ENCODE data around the gene TIPIN. TPM values are rescaled to one million over a fixed set of nuclear protein-coding genes. Genes with fewer than 3 reads are reported as not detected.
"Not testable (repeated sequence)": the region's sequence is repeated elsewhere in the genome, so short reads cannot be mapped to it uniquely, and the experiment has no call there.

TIPIN gene
- total RNA-seq, 1 experiment from 2014 or later: 27.0 TPM

GRCh38 chr15:66304425-66304824 is 52.1 kb downstream of the TIPIN start:
- not testable (repeated sequence) for DNase-seq (ENCODE audit: extremely low read depth, low read depth)

DNA sequence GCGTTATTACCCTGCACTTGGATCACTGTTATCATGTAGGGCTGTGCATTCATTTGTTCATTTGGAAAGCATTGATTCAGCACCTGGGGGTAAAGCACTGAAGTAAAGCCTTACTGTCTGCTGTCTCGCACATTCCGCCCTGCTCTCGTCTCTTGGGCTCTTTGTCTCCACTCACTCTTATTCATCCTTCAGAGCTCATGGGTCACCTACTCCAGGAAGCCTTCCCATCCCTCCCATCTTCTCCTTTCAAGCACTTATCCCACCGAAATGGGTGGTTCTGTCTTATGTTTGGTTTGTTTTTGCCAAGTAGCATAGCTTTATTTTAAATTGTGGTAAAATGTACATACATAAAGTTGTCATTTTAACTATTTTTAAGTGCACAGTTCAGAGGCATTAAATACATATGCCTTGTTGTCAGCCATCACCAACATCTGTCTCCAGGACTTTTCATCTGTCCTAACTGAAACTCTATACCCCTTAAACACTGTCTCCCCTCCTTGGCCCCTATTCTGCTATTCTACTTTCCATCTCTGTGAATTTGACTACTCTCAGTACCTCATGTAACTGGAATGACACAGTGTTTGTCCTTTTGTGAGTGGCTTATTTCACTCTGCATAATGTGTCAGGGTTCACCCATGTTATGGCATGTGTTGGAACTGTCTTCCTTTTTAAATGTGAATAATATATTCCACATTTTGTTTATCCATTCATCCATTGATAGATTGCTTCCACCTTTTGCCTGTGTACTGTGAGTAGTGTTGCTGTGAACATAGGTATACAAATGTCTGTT is 53.8 kb downstream of the TIPIN start:
- no peak for DNase-seq (ENCODE audit: extremely low read depth, low read depth)

DNA sequence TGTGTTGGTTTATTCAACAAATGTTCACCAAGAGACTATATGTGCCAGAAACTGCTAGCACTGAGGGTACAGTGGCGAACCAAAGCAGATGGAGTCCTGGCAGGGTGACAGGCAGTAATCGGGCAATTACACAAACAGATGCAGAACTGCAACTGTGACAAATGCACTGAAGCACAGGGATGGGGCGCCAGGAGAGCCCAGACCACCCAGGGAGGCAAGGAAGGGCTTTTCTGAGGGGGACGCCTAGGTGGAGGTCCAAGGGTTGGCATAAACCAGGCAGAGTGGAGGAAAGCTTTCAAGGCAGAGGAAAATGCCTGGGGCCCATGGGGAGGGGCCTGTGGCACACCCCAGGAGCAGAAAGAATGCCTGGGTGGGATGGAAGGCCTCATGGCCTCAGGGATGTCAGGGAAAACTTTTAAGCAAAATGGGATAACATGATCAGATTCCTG is 57.7 kb downstream of the TIPIN start:
- no peak for DNase-seq (ENCODE audit: extremely low read depth, low read depth)

DNA sequence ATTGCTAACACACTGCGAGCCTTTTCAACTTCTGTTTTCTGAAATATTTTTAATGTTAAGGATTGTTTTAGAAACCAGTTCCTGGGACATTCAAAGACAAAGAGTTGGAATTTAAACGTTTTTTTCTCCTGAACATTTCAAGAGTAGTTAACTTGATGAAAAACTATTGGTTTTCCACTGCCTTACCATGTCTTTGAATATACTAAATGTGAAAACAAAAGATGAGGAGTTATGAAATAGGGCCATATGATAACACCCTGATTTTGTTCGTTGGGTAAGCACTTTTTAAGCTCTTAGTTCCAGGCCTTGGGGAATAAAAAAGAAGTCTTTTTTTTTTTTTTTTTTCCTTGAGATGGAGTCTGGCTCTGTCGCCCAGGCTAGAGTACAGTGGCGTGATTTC is 60.3 kb downstream of the TIPIN start:
- no peak for DNase-seq (ENCODE audit: extremely low read depth, low read depth)

DNA sequence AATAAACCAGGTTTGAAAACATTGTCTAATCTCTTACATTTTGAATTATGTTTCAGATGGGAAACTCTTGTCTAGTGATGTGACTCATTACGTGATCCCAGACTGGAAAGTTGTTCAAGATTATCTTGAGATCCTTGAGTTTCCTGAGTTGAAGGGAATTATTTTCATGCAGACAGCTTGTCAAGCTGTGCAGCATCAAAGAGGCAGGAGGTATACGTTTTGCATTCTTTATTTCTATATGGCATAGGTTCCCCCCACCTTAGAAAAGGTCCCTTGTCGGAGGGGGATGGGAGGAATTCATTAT is 61.6 kb downstream of the TIPIN start:
- DNase-seq (ENCODE audit: extremely low read depth, low read depth): no peak

DNA sequence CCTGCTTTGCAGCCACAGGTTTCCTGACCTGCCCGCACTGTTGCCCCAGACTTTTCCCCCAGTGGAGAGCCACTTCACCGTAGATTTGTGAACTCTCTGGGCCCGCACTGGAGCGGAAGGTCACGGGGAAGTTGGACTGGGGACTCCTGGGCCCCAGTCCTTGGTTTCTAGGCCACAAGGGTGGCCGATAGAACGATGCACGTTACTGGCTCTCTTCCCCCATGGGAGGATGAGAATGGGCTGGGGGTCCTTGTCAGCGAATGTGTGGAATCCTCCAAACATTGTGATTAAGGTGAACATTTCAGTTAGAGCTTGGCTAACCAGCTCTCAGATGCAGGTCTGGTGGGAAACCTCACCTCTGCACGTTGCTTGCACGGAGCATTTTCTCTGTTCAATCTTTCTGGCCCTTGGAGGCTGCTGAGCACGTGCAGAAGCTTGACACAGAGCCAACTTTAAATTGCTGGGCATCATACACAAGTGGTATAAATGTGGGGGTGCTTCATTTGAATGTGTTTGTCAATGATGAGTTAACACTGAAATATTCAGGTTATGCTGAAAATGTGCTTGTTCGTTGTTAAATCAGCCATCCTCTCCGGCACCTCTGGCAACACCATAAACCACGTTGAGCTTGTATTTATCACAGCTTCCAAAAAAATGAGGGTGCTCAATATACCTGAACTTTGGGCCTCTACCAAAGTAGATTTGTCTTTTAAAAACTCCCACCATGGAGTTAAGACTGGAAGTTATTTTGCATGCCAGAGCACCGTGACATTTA is 62.1 kb downstream of the TIPIN start:
- DNase-seq (ENCODE audit: extremely low read depth, low read depth): peak; percentile 44

DNA sequence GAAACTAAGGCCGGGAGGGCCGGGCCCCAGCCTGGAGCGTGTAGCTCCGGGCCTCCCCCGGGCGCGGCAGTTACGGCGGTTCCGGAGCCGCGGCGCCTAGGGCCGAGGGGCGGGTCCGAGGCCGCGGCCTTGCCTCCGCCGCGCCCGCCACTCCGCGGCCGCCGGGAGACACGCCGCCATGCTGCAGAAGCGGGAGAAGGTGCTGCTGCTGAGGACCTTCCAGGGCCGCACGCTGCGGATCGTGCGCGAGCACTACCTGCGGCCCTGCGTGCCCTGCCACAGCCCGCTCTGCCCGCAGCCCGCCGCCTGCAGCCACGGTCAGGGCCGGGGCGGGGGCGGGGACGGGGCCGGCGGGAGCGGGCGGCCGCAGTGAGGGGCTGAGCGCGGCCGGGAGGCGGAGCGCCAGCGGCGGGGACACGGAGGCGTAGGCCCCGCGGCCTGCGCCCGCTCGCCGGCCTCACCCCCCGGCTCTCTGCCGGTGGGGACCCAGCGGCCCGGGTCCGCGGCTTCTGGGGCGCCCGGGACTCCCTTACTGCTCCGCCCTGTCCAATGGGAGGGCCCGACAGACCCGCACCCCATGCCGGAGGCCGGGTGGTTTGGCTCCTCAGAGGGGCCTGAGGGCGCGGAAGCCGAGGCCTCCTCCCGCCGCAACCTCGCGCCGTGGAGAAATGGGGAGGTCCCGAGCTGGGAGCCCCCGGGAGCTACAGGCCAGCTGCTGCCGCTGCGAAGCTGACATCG is 62.9 kb downstream of the TIPIN start, which contains the start of gene DIS3L:
DIS3L (plus strand) TSS at position 150 of the 738 bp plus-strand sequence; CDS start at position 179, 29 bp downstream.
- peak; percentile 26 for DNase-seq (ENCODE audit: extremely low read depth, low read depth)

DNA sequence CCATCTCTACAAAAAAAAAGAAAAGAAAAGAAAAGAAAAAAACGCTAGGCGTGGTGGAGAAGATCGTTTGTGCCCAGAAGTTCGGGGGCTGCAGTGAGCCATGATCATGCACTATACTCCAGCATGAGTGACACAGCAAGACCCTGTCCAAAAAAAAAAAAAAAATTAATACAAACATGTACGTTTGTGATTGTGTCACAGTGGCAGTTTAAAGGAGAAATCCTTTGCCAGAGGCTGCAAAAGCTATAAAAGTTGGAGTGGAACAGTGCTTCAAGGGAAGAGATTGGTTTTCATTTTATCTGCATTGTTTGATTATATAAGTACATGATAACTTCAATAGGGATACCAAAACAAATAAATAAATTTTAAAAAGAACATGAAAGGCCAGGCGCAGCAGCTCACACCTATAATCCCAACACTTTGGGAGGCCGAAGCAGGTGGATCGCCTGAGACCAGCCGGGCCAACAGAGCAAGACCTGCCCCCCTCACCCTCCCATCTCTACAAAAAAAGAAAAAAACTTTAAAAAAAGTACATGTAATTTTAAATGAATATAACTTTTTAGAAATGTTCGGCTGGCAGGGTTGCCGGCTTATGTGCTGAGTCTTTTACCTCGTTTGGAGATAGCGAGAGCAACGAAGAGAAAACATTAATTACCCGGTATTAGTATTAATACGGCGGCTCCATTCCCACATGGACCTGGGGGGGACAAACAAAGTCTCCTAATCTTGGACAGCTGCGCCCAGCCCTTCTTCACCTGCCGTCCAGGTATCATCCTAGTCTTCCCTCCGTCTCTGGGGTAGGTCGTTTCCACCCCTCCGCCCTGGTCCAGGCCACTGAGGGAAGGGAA is 63.7 kb downstream of the TIPIN start:
- DNase-seq (ENCODE audit: extremely low read depth, low read depth): no peak

DNA sequence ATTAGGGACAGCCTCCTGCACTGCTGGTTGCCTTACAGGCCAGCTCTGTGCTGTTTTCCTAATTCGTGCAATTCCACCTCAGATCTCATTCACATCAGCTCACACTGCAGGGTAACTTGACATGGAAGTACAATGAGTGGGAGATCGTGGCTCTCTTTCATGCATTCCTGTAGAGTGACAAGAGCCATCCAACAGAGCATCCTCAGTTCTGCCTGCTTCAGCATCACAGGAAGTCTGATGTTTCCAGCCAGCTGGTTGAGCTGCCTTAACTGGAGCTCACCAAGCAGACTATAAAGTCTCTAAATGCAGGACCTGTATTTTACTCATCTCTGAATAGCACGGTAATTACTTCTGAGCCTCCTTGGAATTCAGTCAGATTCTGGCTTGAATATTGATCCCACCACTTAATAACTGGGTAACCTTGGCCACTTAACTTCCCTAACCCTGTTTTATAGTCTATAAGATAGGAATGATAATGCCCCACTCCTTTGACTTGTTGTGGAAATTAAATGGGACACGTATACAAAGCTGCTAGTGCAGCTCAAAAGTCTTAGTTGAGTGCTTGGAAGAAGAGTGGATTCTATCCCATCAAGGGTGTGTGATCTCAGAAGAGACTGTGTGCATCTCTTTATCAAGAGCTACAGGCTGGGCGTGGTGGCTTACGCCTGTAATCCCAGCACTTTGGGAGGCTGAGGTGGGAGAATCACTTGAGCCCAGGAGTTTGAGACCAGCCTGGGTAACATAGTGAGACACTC is 64.5 kb downstream of the TIPIN start:
- no peak for DNase-seq (ENCODE audit: extremely low read depth, low read depth)

DNA sequence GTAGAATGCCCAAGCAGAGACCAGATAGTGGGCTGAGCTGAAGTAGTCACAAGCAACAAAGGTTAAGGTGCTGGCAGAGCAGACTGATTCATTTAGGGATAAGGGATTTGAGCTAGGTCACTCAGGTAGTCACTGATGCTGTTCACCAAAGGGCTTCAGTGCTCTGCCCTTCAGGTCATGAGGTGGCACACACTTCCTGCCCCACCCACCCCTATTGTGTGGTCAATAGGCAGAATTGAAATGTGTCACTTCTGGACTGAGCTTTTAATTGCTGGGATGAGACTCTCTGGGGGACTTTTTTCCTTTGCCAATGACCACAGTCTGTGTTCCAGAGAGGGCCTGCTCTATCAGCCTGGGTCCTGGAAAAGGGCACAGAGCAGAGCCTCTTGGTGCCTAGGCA is 66.0 kb downstream of the TIPIN start:
- no peak for DNase-seq (ENCODE audit: extremely low read depth, low read depth)

GRCh38 chr15:66290007-66290406 is 66.5 kb downstream of the TIPIN start:
- DNase-seq (ENCODE audit: extremely low read depth, low read depth): no peak

- DNase-seq (ENCODE audit: extremely low read depth, low read depth): no peak
Measured at GRCh38 chr15:66288551-66289185, 67.8 kb downstream of the TIPIN start.

- no peak for DNase-seq (ENCODE audit: extremely low read depth, low read depth)
Measured at GRCh38 chr15:66288093-66288492, 68.4 kb downstream of the TIPIN start.

- DNase-seq (ENCODE audit: extremely low read depth, low read depth): peak; percentile 44
Measured at GRCh38 chr15:66287461-66288057, 68.9 kb downstream of the TIPIN start.

Small RNA genes within 50 kb of the gene (small RNA-seq; reads per million reads assigned to genes)
- gene RF00019: 0 reads per million in 2 experiments
- gene SCARNA14: 2.3 to 25.0 reads per million in 2 experiments

Other genes with a start within 250 kb of the TIPIN start
- 0.40 and 0.89 TPM in 2 replicates for gene MEGF11, start 102.9 kb downstream of the TIPIN start, total RNA-seq (2014; rRNA removed; shearing (Covaris generic))
- 22.9 and 33.3 TPM in 2 replicates for gene DIS3L, start 63.1 kb downstream of the TIPIN start, total RNA-seq (2014; rRNA removed; shearing (Covaris generic))
- 39.2 and 48.4 TPM in 2 replicates for gene MAP2K1, start 30.2 kb upstream of the TIPIN start, total RNA-seq (2014; rRNA removed; shearing (Covaris generic))
- 57.1 and 59.1 TPM in 2 replicates for gene SNAPC5, start 141.1 kb upstream of the TIPIN start, total RNA-seq (2014; rRNA removed; shearing (Covaris generic))
- 7,965 and 8,717 TPM in 2 replicates for gene RPL4, start 148.2 kb upstream of the TIPIN start, total RNA-seq (2014; rRNA removed; shearing (Covaris generic))
- 23.3 and 23.4 TPM in 2 replicates for gene ZWILCH, start 148.6 kb upstream of the TIPIN start, total RNA-seq (2014; rRNA removed; shearing (Covaris generic))
- not detected in 2 replicates for gene LCTL, start 209.3 kb upstream of the TIPIN start, total RNA-seq (2014; rRNA removed; shearing (Covaris generic))